HCT116 (cell line): ENCODE data around the gene SIK3.

Source experiments
- CEBPB ChIP-seq: IDR thresholded peaks from 2 replicates; pipeline ENCODE4 v1.6.1; 2012; ENCODE audit warnings: low read depth
- EZH2phosphoT487 ChIP-seq: fragments of 200-600 bp; IDR thresholded peaks from 2 replicates; pipeline ENCODE4 v1.6.1; 2018; ENCODE audit warnings: antibody characterized with exemption, borderline replicate concordance
- JUND ChIP-seq: IDR thresholded peaks from 2 replicates; pipeline ENCODE4 v1.6.1; 2012
- POLR2A ChIP-seq: IDR thresholded peaks from 2 replicates; pipeline ENCODE4 v1.7.0; 2011; ENCODE audit warnings: borderline replicate concordance; ENCODE audit not compliant: insufficient read depth, insufficient read length; ENCODE audit errors: extremely low read depth
- POLR2AphosphoS5 ChIP-seq: IDR thresholded peaks from 2 replicates; pipeline ENCODE4 v1.6.1; 2011; ENCODE audit warnings: mild to moderate bottlenecking, low read depth, low read length, moderate library complexity
- SIN3A ChIP-seq: IDR thresholded peaks from 2 replicates; pipeline ENCODE4 v1.6.1; 2012; ENCODE audit warnings: low read depth
- SP1 ChIP-seq: IDR thresholded peaks from 2 replicates; pipeline ENCODE4 v1.6.1; 2012; ENCODE audit warnings: low read depth
- SRF ChIP-seq: IDR thresholded peaks from 2 replicates; pipeline ENCODE4 v1.6.1; 2012; ENCODE audit warnings: low read depth
- TCF7L2 ChIP-seq: IDR thresholded peaks from 2 replicates; pipeline ENCODE4 v1.7.0; 2011; ENCODE audit warnings: borderline replicate concordance, inconsistent platforms; ENCODE audit not compliant: insufficient read depth, insufficient read length; ENCODE audit errors: extremely low read depth
- YY1 ChIP-seq: IDR thresholded peaks from 2 replicates; pipeline ENCODE4 v1.6.1; 2011; ENCODE audit warnings: low read length, low read depth, moderate library complexity, mild to moderate bottlenecking; ENCODE audit not compliant: insufficient replicate concordance; ENCODE audit errors: extremely low read depth
- ZFX ChIP-seq: fragments of 450-650 bp; IDR thresholded peaks from 2 replicates; pipeline ENCODE4 v1.6.1; 2017
- TF ChIP-seq, protein P1 (sequence below), 3 experiments: fragments of 200-600 bp in 1 of 3; sonication (generic) in 1 of 3; IDR thresholded peaks in 2 of 3; conservative IDR thresholded peaks in 1 of 3; 2 replicates each; pipeline ENCODE4 v1.5.1; 2012 to 2017; ENCODE audit warnings: low read depth in 2 of 3, low read length in 2 of 3, antibody characterized with exemption in 1 of 3, borderline replicate concordance in 1 of 3, control low read depth in 1 of 3, mild to moderate bottlenecking in 1 of 3, mixed read lengths in 1 of 3, mixed run types in 1 of 3, moderate library complexity in 1 of 3; ENCODE audit not compliant: insufficient read depth in 1 of 3
- TF ChIP-seq, protein P2 (sequence below): IDR thresholded peaks from 2 replicates; pipeline ENCODE4 v1.6.1; 2012
- TF ChIP-seq, protein P3 (sequence below): IDR thresholded peaks from 2 replicates; pipeline ENCODE4 v1.6.1; 2012

DNA sequence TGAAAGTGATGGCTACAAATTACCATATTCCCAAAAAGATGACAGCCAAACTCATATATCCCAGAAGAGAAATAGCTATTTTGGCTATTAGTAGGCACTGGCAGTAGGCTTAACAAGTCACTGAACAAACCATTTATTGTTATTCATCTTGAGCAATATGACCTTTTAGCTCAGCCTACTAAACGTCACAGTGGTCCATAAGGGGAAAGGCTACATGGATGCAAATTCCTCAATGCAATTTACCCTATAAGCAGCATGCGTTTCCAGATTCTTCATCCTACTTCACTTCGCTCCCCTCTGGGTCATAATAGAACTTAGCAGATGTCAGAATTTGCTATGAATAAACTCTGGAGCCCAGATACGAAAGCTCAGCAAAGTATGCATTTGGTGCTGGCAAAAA is 114.0 kb downstream of the SIK3 start:
- TF ChIP-seq SRF: no peak
- TF ChIP-seq CEBPB: no peak
- TF ChIP-seq, protein P1, sequence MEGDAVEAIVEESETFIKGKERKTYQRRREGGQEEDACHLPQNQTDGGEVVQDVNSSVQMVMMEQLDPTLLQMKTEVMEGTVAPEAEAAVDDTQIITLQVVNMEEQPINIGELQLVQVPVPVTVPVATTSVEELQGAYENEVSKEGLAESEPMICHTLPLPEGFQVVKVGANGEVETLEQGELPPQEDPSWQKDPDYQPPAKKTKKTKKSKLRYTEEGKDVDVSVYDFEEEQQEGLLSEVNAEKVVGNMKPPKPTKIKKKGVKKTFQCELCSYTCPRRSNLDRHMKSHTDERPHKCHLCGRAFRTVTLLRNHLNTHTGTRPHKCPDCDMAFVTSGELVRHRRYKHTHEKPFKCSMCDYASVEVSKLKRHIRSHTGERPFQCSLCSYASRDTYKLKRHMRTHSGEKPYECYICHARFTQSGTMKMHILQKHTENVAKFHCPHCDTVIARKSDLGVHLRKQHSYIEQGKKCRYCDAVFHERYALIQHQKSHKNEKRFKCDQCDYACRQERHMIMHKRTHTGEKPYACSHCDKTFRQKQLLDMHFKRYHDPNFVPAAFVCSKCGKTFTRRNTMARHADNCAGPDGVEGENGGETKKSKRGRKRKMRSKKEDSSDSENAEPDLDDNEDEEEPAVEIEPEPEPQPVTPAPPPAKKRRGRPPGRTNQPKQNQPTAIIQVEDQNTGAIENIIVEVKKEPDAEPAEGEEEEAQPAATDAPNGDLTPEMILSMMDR (IDR thresholded peaks at IDR 0.05 in 2 of 3, conservative IDR thresholded peaks at IDR 0.05 in 1 of 3; ENCODE audit: borderline replicate concordance in 1 of 3, insufficient read depth in 1 of 3, low read depth in 2 of 3, low read length in 2 of 3): no peak
- TF ChIP-seq SP1: no peak
- TF ChIP-seq, protein P2, sequence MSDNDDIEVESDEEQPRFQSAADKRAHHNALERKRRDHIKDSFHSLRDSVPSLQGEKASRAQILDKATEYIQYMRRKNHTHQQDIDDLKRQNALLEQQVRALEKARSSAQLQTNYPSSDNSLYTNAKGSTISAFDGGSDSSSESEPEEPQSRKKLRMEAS: no peak
- TF ChIP-seq TCF7L2: no peak
- TF ChIP-seq POLR2AphosphoS5: no peak
- no peak for TF ChIP-seq YY1
- TF ChIP-seq, protein P3, sequence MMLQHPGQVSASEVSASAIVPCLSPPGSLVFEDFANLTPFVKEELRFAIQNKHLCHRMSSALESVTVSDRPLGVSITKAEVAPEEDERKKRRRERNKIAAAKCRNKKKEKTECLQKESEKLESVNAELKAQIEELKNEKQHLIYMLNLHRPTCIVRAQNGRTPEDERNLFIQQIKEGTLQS: no peak
- TF ChIP-seq POLR2A: no peak
- no peak for TF ChIP-seq EZH2phosphoT487
- TF ChIP-seq SIN3A: no peak
- TF ChIP-seq JUND: no peak
- TF ChIP-seq ZFX: no peak
